Heart left ventricle (tissue), 16 donors: ENCODE data around the gene CCDC24. TPM values are rescaled to one million over a fixed set of nuclear protein-coding genes. Genes with fewer than 3 reads are reported as not detected.

Experiments used
- ATAC-seq, 4 donors: fragments of 200-7000 bp; cut with Tn5 transposase; one replicate each; pipeline ENCODE4 v1.9.1; 2020 to 2022; ENCODE audit warnings: moderate library complexity in 4 of 4, mild to moderate bottlenecking in 3 of 4, moderate number of reproducible peaks in 1 of 4
- DNase-seq, 5 donors: peaks; one replicate each; pipeline ENCODE4 v3.0.0-alpha.2; 2020
- H3K27ac ChIP-seq, 12 donors: fragments of 200-600 bp; sonication (generic) in 4 of 12; one replicate each; pipeline versions ENCODE4 v1.5.0 to v1.8.0; 2016 to 2022; ENCODE audit warnings: mild to moderate bottlenecking in 2 of 12
- H3K27me3 ChIP-seq, 9 donors: fragments of 200-600 bp; sonication (generic) in 2 of 9; one replicate each; pipeline versions ENCODE4 v1.5.1 to v1.8.0; 2016 to 2022; ENCODE audit warnings: mild to moderate bottlenecking in 3 of 9
- H3K36me3 ChIP-seq, 9 donors: fragments of 200-600 bp; sonication (generic) in 2 of 9; one replicate each; pipeline versions ENCODE4 v1.5.0 to v1.8.0; 2018 to 2022; ENCODE audit warnings: mild to moderate bottlenecking in 2 of 9
- H3K4me1 ChIP-seq, 12 donors: fragments of 200-600 bp; sonication (generic) in 4 of 12; one replicate each; pipeline versions ENCODE4 v1.5.0 to v1.8.0; 2016 to 2022; ENCODE audit warnings: mild to moderate bottlenecking in 3 of 12
- H3K4me3 ChIP-seq, 12 donors: fragments of 200-600 bp; sonication (generic) in 4 of 12; one replicate each; pipeline versions ENCODE4 v1.5.0 to v1.8.0; 2017 to 2022; ENCODE audit warnings: mild to moderate bottlenecking in 9 of 12, moderate library complexity in 4 of 12
- H3K9me3 ChIP-seq, 12 donors: fragments of 200-600 bp; sonication (generic) in 4 of 12; one replicate each; pipeline versions ENCODE4 v1.5.0 to v1.8.0; 2016 to 2022; ENCODE audit warnings: mild to moderate bottlenecking in 1 of 12
- POLR2A ChIP-seq, 2 donors: fragments of 450-650 bp; IDR thresholded peaks; one replicate each; pipeline ENCODE4 v1.6.1; 2017; ENCODE audit warnings: antibody characterized with exemption in 2 of 2, mild to moderate bottlenecking in 2 of 2, moderate library complexity in 2 of 2
- WGBS, 4 donors: extraction: QIAGEN DNeasy Blood & Tissue Kit in 2 of 4; methylation state at CpG; one replicate each; pipeline versions ENCODE4 v1.1.5 to v1.1.7; 2013 to 2018; 5-methylcytosine and 5-hydroxymethylcytosine counted together
- intact Hi-C, 10 donors: fragments of 100-400 bp; cut with DNase I; formaldehyde crosslinking; loops; one replicate each; pipeline versions ENCODE4 v1.11.1 to v1.14.2; 2022
- polyA plus RNA-seq, 2 donors: library from polyadenylated mRNA; stranded (reverse); fragments of 200-250 nt; gene quantifications; one replicate each; pipeline ENCODE4 v1.2.3, GENCODE V29; 2013
- total RNA-seq, 9 donors: library from RNA; depleted of rRNA in 2 of 9; stranded (reverse); fragments of >200 nt in 2 of 9; fragmentation: NEBNext Ultra II Directional in 3 of 9; extraction: Animal tissue kit (Norgen Biotek cat#: 25700) in 3 of 9; gene quantifications; one replicate each; pipeline versions ENCODE4 v1.1.0 to v1.2.4, GENCODE V29; 2016 to 2023
- TF ChIP-seq, protein P1 (sequence below), 12 donors: fragments of 200-600 bp; sonication (generic) in 4 of 12; IDR thresholded peaks; one replicate each; pipeline versions ENCODE4 v1.5.0 to v1.8.0; 2018 to 2022; ENCODE audit warnings: antibody characterized with exemption in 12 of 12, mild to moderate bottlenecking in 5 of 12
- donor health status: ischemic (EF 13 %, LVEDD 7.1; RV severe dilation, severe dysfunction).
- donor health status: healthy with polysubstance abuse.
- donor health status: DM: no; HTN: yes; CAD: no.
- donor health status: DM: no; HTN: no; CAD: no.
- donor health status: ischemic (EF 25% LVEDD 6.9; RV normal size, moderate dysfunction).
- donor health status: ischemic (EF 25% LVEDD 5.7; RV mildly dilated, moderate dysfunction).
- donor health status: healthy.
- donor health status: DM: yes; HTN: yes; CAD: no.
- donor health status: ischemic (EF 35%, LVEDD 5.7; RV mildly dilated, moderate dysfunction).
- donor health status: nonischemic (EF 11% LVEDD 7.7; RV severe dilation, severe dysfunction).
- donor health status: DM: yes; HTN: yes; CAD: no.
- donor health status: PGD.
- donor health status: ischemic (EF 29% LVEDD 5.4; RV normal size, mild dysfunction).
- donor health status: nonischemic (EF 23%, LVEDD 6.1; RV moderate dilation, normal function).

Gene CCDC24
- total and polyA plus RNA-seq, 11 donors: 0.67 to 3.4 (median 1.2) TPM

DNA sequence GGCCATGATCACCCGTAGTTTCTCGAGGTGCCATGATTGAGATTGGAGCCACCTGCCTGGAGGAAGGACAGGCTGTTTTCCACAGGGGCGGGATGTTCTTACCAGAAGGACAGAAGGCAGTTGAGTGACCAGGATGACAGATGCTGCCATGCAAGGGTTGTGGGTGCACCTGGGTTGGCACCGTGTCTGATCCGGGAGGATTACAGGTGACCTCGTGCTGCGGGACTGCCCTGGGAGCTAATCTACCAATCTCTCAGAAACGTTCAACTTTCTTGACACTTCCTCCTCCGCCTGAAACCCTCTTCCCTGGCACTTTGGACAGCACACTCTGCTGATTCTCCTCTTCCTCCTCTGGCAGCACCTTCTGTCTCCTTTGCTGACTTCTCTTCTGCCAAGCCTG is 53.7 kb downstream of the CCDC24 start:
- no peaks in the 10 kb centered on the region for H3K9me3 ChIP-seq
- no peak for DNase-seq
- peaks cover 0 to 27% (median 0%) of the 10 kb centered on the region in 12 donors for H3K4me1 ChIP-seq
- H3K36me3 ChIP-seq: no peaks in the 10 kb centered on the region
- intact Hi-C loops: loop anchor here in 8 of 10 donors (5.0 to 10.0 kb wide), 6 partner anchors 38 to 520 kb away; partner anchors contain the start of gene ARTN (in 2 of the 8)
- no peak overlapping the region for H3K27ac ChIP-seq
- H3K4me3 ChIP-seq: no peak overlapping the region
- ATAC-seq: no peak
- H3K27me3 ChIP-seq: peaks cover 0 to 7% (median 0%) of the 10 kb centered on the region in 9 donors
- no peak for TF ChIP-seq POLR2A (IDR thresholded peaks at IDR 0.05)
- TF ChIP-seq, protein P1, sequence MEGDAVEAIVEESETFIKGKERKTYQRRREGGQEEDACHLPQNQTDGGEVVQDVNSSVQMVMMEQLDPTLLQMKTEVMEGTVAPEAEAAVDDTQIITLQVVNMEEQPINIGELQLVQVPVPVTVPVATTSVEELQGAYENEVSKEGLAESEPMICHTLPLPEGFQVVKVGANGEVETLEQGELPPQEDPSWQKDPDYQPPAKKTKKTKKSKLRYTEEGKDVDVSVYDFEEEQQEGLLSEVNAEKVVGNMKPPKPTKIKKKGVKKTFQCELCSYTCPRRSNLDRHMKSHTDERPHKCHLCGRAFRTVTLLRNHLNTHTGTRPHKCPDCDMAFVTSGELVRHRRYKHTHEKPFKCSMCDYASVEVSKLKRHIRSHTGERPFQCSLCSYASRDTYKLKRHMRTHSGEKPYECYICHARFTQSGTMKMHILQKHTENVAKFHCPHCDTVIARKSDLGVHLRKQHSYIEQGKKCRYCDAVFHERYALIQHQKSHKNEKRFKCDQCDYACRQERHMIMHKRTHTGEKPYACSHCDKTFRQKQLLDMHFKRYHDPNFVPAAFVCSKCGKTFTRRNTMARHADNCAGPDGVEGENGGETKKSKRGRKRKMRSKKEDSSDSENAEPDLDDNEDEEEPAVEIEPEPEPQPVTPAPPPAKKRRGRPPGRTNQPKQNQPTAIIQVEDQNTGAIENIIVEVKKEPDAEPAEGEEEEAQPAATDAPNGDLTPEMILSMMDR (IDR thresholded peaks at IDR 0.05): no peak
- WGBS, 4 donors: 78 to 86% (median 83%) methylated on average over 9 of the region's 9 CpGs

Other genes with a start within 250 kb of the CCDC24 start
- 1 to 10 TPM in 1 of 9 donors, under 1 TPM in 2, not detected in 6; 0.14 to 1.3 (median 0.37) TPM for gene ARTN, start 57.8 kb upstream of the CCDC24 start, total RNA-seq
- under 1 TPM; 0.07 to 0.23 TPM for gene ARTN, start 57.8 kb upstream of the CCDC24 start, polyA plus RNA-seq
- gene IPO13, start 44.6 kb upstream of the CCDC24 start, total RNA-seq: 10 to 100 TPM; 51.4 to 71.0 (median 56.7) TPM
- 10 to 100 TPM; 29.9 to 46.9 TPM for gene IPO13, start 44.6 kb upstream of the CCDC24 start, polyA plus RNA-seq
- gene DPH2, start 21.6 kb upstream of the CCDC24 start, total RNA-seq: 10 to 100 TPM; 13.2 to 36.7 (median 14.7) TPM
- 10 to 100 TPM in 1 of 2 donors, 1 to 10 TPM in 1; 8.0 to 65.6 TPM for gene DPH2, start 21.6 kb upstream of the CCDC24 start, polyA plus RNA-seq
- gene ATP6V0B, start 16.6 kb upstream of the CCDC24 start, total RNA-seq: 100 to 1,000 TPM in 3 of 9 donors, 10 to 100 TPM in 6; 71.4 to 140 (median 93.2) TPM
- 100 to 1,000 TPM in 1 of 2 donors, 10 to 100 TPM in 1; 84.7 to 235 TPM for gene ATP6V0B, start 16.6 kb upstream of the CCDC24 start, polyA plus RNA-seq
- gene B4GALT2, start 12.4 kb upstream of the CCDC24 start, total RNA-seq: 10 to 100 TPM; 26.8 to 65.0 (median 40.2) TPM
- 10 to 100 TPM; 29.2 to 65.7 TPM for gene B4GALT2, start 12.4 kb upstream of the CCDC24 start, polyA plus RNA-seq
- gene SLC6A9, start 39.9 kb downstream of the CCDC24 start, total RNA-seq: 1 to 10 TPM in 6 of 9 donors, under 1 TPM in 3; 0.83 to 2.4 (median 1.1) TPM
- 1 to 10 TPM in 1 of 2 donors, under 1 TPM in 1; 0.61 to 2.0 TPM for gene SLC6A9, start 39.9 kb downstream of the CCDC24 start, polyA plus RNA-seq
- gene KLF17, start 127.2 kb downstream of the CCDC24 start, total RNA-seq: not detected
- gene KLF17, start 127.2 kb downstream of the CCDC24 start, polyA plus RNA-seq: not detected
- not detected for gene KLF18, start 150.0 kb downstream of the CCDC24 start, total RNA-seq
- not detected for gene KLF18, start 150.0 kb downstream of the CCDC24 start, polyA plus RNA-seq
- gene DMAP1, start 221.9 kb downstream of the CCDC24 start, total RNA-seq: 10 to 100 TPM; 23.5 to 35.5 (median 27.7) TPM
- gene DMAP1, start 221.9 kb downstream of the CCDC24 start, polyA plus RNA-seq: 10 to 100 TPM; 30.5 to 31.9 TPM